GM21786 (cell line): ENCODE data around the gene ARHGEF17.
A peak's percentile ranks its signal among the peaks of the same experiment; 100 is the strongest.

ENCODE experiments used
- ATAC-seq: cut with Tn5 transposase; IDR thresholded peaks from one replicate; pipeline ENCODE4 v1.9.1; 2021; ENCODE audit not compliant: unreplicated experiment

Gene ARHGEF17

DNA sequence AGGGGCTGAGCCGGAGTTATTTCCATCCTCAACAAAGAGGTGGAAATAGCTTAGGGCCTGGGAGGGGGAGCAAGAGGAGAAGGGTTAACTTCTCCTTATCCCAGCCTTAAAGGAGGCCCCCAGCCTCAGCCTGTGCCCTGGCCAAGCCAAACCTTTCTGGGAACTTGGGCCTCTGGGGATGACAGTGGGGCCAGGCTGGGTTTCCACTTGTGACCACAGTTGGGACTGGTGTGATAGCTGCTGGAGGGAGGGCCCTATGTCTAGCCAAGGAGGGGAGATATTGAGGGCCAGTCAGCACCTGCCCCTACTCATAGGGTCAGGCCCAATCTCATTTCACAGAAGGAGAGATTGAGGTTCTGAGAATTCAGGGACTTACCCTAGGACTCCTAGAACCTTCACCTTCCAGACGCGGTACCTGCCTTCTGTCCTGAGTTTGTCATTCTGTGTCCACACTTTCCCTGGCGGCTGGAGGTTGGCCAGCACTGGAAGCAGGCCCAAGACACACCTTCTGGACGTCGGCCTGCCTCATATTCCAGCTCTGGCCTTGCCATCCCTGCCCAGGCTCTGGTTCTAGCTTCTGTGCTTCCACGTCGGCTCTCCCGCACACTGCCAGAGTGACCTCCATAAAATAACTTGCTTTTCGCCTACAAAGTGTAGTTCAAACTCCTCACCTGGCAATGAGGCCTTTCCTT is 71.3 kb downstream of the ARHGEF17 start:
- no peak for ATAC-seq

DNA sequence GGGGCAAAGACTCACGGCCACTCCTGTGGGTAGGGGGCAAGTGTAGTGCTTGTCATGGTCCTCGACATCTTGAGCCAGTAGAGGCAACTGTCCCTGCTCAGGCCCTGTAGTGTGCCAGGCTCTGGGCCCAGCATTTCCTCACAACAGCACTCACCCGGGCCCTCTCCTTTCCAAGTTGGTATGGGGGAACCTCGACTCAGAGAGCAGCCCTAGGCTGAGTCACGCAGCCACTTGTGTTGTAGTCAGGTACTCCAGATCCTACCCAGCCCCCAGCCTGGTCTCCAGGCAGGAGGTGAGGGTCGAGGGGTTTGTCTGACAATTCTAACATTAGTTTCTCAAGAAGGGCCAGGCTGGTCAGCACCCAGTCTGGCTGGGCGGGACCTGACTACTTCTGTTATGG is 72.3 kb downstream of the ARHGEF17 start:
- no peak for ATAC-seq

DNA sequence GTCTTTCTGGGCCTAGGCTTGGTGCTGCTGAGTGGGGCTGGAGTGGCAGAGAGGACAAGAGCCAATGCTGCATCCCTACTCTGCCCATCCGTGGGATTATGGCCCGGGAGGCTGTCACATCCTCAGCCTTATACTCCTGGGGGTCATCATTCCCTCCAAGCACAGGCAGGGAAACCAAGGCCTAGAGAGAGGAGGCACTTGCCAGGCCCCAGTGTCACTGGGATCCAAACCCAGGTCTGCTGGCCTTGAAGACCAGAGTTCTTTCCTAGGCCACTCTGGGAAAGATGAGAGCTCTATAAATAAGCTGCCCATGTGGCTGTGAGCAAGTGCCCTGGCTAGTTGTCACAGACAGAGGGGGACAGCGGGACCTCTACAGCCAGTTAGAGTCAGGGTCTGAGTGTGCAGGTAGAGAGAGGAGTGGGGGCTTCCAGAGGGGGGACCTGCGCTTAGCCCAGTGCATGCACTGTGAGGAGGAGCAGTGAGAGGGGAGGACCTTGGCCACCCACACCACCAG is 72.9 kb downstream of the ARHGEF17 start:
- no peak for ATAC-seq

- ATAC-seq: no peak
These were observed 73.5 kb downstream of the ARHGEF17 start for GRCh38 chr11:73381589-73381988.

GRCh38 chr11:73382183-73382582 is 74.1 kb downstream of the ARHGEF17 start:
- no peak for ATAC-seq

DNA sequence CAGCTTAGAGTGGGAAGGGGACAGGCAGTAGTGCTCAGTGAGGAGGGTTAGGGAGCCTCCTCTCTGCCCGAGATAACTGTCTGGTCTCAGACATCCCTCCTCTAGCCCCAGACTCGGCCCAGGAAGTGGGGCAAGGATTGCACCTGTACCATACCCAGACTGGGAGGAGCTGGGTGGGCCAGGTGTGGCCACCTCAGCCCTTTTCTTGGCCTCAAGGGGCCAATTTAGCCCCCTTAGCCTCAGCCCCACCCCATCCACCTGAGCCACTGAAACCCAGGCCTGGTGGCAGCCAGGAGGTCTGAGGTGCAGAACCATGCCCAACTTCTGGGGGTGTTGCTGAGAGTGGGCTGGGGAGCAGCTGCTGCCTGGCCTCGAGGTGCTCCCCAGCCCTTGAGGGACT is 74.7 kb downstream of the ARHGEF17 start:
- no peak for ATAC-seq

- ATAC-seq: no peak
These were observed 75.4 kb downstream of the ARHGEF17 start for GRCh38 chr11:73383249-73384124.

- ATAC-seq: no peak
These were observed 76.0 kb downstream of the ARHGEF17 start for GRCh38 chr11:73384125-73384441.

- no peak for ATAC-seq
These were observed 76.4 kb downstream of the ARHGEF17 start for GRCh38 chr11:73384531-73384871.

DNA sequence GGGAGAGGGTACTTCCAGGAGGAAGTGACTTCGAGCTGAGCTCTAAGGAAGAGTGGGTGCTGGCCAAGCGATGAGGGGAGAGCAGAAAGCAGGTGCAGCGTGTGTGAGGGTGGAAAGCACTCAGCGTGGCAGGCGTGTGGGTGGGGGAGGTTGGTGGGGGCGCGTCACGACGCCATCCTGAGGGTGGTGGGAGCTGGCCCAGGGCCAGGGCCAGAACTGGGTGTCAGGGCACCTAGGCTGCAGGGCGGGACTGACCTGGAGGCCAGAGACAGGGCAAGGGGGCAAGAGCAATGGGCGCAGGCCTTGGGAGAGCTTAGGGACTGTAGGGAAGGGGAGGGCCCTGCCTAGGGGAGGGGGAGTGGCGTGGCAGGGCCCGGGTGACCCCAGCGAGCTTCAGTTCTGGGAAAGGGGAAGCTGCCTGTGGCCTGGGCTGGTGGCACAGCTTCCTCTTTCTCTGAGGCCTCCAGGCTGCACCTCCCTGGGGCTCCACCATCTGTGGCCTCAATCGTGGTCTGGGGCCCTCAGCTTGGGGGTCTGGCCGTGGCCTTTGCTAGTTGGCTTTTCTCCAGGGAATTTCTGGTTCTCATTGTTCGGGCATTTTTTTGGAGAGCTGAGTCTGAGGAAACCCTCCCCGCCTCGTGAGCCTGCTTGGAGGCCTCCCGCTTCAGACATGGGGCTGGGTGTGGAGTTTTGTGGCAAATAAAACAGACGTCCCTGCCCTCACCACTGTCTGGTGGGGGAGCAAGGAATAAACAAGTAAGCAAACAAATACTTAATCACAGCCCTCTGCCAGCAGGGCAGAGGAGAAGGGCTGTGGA is 77.0 kb downstream of the ARHGEF17 start:
- peak; percentile 43 for ATAC-seq

DNA sequence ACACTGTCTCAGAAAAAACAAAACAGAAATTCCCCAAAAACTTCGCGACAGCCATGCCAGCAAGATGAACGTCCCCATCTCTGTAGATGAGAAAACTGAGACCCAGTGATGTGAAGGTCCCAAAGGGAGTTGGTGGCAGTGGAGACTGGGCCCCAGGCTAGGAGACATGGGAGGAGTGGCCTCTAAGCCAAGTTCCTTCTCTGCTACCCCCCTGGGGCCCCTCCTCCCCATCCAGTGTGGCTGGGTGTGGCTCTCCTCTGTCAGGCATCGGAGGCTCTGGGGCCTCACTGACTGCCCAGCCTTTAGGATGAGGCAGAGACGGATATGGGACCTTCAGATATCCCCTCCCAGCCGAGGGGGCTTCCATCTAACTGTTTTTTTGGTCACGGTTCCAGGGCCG is 77.9 kb downstream of the ARHGEF17 start:
- ATAC-seq: no peak

DNA sequence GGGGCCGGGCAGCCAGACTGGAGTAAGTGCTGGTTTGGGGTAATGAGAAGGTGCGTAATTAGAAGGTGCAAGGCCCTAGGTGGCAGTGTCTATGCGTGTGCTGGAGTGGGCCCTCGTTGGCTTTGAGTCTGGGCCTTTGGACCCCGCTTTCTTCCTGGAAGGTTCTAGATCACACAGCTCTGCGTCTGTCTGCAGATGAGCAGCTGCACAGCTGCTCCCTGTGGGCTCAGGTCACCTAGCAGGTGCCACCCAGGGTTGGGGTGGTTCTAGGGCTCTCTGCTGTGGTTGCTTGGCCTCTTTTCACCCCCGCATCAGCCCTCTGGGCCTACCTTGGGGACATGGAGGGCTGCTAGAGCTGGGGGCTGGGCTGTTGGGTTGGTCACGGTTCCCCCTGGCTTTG is 78.5 kb downstream of the ARHGEF17 start:
- no peak for ATAC-seq

DNA sequence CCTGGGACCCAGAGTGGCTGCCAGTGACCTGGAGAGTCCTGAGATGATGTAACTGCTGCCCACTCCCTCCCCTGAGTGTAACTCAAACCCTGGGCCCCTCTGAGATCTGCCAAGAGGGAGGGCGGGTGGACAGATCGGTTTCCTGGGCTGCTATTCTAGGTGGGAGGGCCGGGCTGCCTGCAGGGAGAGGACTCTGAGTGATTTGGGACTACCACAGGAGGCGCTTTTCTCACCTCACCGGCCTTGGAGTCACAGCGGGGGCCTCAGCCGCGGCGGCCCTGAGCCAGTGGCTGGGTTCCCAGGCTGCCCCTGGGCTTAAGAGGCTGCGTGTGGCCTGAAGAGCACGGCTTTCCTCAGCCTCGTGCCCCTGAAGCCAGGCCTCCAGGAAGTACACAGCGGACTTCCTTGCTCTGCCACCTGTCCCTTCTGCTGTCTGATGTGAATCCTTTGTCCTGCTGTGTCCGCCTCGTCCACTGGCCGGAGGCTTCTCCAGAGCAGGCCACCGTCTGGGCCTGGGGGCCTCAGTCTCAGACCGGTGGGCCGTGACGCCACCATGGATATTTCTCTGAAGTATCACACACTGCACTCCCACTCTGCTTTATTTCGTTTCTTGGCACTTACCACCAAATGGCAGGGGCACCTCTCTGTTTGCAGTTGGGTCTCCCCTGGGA is 79.7 kb downstream of the ARHGEF17 start:
- no peak for ATAC-seq

DNA sequence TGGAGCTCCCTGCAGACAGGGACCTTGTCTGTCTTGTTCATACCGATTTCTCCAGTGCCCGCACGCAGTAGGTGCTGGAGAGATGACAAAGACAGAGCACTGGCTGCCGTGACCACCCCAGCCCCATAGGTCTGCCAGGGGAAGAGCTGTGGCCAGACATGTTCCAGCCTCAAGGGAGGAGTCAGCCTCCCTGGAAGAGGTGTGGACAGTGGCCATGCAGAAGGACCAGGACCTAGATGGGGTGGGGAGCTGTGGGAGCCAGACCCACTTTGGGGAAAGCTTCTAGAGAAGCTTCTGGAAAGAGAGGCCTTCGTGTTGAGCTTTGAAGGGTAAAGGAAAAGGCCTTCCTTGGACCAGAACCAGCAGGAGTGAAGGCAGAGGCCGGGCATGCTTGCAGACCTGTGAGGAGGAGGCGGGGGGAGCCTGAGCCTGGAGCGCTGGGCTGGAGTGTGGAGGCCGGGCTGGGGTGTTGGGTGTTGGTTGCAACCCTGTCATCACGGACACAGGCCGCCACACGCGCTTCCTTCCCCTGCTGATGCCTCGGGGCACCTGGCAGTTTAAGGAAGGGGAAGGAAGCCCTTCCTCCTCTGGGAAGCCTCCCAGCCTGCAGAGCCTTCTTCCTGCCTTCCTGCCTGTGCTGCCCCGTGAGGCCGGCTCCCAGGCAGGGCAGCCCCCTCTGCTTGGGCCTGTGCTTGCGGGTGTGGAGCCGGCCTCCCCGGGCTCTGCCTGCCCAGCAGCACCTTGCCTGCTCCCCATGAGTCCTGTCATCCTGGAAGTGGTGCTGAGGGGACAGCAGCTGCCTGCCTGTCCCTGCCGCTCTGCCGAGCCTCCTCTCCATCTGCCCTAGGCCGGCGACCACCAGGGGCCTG is 80.4 kb downstream of the ARHGEF17 start:
- ATAC-seq: no peak

- no peak for ATAC-seq
These were observed 81.1 kb downstream of the ARHGEF17 start for GRCh38 chr11:73389134-73389525.

DNA sequence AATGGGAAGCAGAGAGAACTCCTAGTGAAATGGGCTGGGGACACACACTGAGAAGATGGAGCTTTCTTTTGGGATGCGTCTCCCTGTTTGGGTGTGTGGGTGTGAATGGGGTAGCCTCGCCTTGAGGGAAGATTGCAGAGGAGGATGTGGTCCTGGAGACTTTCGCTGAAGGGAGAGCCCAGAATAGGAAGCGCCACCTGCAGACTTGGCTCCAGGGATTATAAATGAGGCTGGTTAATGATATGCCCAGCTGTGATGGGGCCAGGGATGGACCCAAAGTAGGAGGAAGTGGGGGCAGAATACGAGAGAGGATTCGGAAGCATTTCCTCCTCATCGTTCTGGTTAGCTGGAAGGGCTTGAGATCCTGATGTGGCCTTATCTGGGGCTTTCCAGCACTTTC is 81.8 kb downstream of the ARHGEF17 start:
- no peak for ATAC-seq

GRCh38 chr11:73390601-73391565 is 82.8 kb downstream of the ARHGEF17 start:
- no peak for ATAC-seq

DNA sequence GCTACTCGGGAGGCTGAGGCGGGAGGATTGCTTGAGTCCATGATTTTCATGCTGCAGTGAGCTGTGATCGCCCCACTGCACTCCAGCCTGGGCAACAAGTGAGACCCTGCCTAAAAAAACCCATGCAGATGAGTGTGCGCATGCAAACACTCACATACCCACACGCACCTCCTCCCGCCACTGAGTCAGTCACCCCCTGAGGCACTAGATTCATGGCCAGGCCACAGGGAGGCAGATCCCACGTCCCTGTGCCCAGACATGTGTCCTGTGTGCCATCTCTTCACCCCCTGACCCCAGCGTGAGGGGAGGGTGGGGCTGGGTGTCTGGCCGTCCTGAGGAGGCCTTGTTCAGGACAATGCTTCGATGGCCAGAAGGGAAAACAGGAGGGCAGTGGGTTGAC is 83.6 kb downstream of the ARHGEF17 start:
- no peak for ATAC-seq
